GM12891 (cell line): ENCODE results near the gene DLG3.

Source experiments
- PAX5 ChIP-seq: IDR thresholded peaks from 2 replicates; pipeline ENCODE4 v1.6.1; 2011; ENCODE audit warnings: low read length, moderate library complexity, mild to moderate bottlenecking; ENCODE audit not compliant: insufficient read depth, severe bottlenecking
- POLR2A ChIP-seq: IDR thresholded peaks from 2 replicates; pipeline ENCODE4 v1.6.1; 2011; ENCODE audit warnings: low read depth, low read length, control low read depth
- POLR2AphosphoS5 ChIP-seq: IDR thresholded peaks from 2 replicates; pipeline ENCODE4 v1.6.1; 2011; ENCODE audit warnings: low read depth, low read length, control low read depth
- POU2F2 ChIP-seq: IDR thresholded peaks from 2 replicates; pipeline ENCODE4 v1.6.1; 2011; ENCODE audit warnings: low read depth, mild to moderate bottlenecking, control low read depth, low read length, moderate library complexity
- SPI1 ChIP-seq: IDR thresholded peaks from 2 replicates; pipeline ENCODE4 v1.6.1; 2011; ENCODE audit warnings: low read depth, low read length, control low read depth
- TAF1 ChIP-seq: IDR thresholded peaks from 2 replicates; pipeline ENCODE4 v1.6.1; 2011; ENCODE audit warnings: low read depth, low read length, control low read depth

- TF ChIP-seq POLR2A (no peak), POLR2AphosphoS5 (no peak), POU2F2 (no peak), TAF1 (no peak), PAX5 (no peak), SPI1 (no peak)
These were observed 33.2 kb upstream of the DLG3 start for GRCh38 chrX:70411475-70411874.
